K562 treated with DMSO at 1 percent for 48 hours (cell line): ENCODE measurements around the gene FN3K. TPM values are rescaled to one million over a fixed set of nuclear protein-coding genes. Genes with fewer than 3 reads are reported as not detected.

Experiments
- total RNA-seq: library from RNA; unstranded; fragments of 300-600 nt; gene quantifications from 2 replicates; pipeline ENCODE4 v1.2.3, GENCODE V29; 2022; ENCODE audit warnings: low replicate concordance; ENCODE audit errors: extremely low read depth

Gene FN3K
- total RNA-seq, result not detected in 2 replicates

GRCh38 chr17:82734987-82735866, at the start of gene FN3K:
Gene FN3K, plus strand, starts transcription at chr17:82735615. Its CDS starts 22 bp downstream, at chr17:82735637.

GRCh38 chr17:82698065-82698973, 37.1 kb upstream of the FN3K start, which contains the start of gene RAB40B:
Gene RAB40B, minus strand, starts transcription at chr17:82698698. Its CDS starts 102 bp downstream, at chr17:82698596.

GRCh38 chr17:82716203-82717010, 19.0 kb upstream of the FN3K start, which contains the start of gene FN3KRP:
Gene FN3KRP, plus strand, starts transcription at chr17:82716706. Its CDS starts 50 bp downstream, at chr17:82716756.

DNA sequence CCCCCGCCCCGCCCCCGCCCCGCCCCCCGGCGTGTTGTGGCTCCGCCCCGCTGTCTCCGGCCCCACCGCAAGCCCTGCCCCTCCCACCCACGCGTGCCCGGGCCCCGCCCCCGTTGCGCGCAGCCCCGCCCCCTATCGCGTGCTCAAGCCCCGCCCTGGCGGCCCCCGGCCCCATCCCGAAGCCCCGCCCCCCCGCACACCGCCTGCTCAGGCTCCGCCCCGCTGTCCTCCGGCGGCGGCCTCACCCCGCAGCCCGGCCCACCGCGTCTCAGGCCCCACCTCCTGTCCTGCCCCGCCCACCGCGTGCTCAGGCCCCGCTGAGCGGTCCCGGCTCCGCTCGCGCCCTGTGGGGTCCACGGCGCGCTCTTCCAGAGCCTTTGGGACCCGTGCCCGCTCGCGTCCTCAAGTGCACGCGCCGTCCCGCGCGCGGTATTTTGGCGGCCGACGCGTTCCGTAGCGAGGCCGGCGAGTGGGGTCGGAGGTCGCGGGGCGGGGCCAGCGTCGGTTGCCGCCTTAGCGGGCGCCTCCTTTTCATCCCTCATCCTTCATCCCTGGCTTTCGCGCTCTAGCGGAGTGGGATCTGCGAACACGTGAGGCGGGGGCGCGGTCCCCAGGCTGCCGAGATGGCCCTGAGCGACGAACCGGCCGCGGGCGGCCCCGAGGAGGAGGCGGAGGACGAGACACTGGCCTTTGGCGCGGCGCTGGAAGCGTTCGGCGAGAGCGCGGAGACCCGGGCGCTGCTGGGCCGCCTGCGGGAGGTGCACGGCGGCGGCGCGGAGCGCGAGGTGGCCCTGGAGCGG, 16.4 kb downstream of the FN3K start, which contains the start of gene TBCD:
Gene TBCD (plus strand): TSS at position 495 of the 800 bp plus-strand sequence. CDS start 129 bp downstream, at position 624.

Other genes starting within 250 kb of the FN3K start
- not detected in 2 replicates for gene FOXK2, start 215.9 kb upstream of the FN3K start, total RNA-seq
- not detected in 2 replicates for gene WDR45B, start 87.2 kb upstream of the FN3K start, total RNA-seq
- gene RAB40B, start 36.9 kb upstream of the FN3K start, total RNA-seq, result not detected in 2 replicates
- gene FN3KRP, start 18.9 kb upstream of the FN3K start, total RNA-seq, result not detected in 2 replicates
- gene TBCD, start 16.4 kb downstream of the FN3K start, total RNA-seq, result 1,354 TPM in 1 of 2 replicates, not detected in the other
- not detected in 2 replicates for gene ZNF750, start 104.4 kb downstream of the FN3K start, total RNA-seq